GM12865 (cell line): ENCODE measurements around the gene H2BW2.
A peak's percentile ranks its signal among the peaks of the same experiment; 100 is the strongest.
"Not testable (repeated sequence)": the region's sequence is repeated elsewhere in the genome, so short reads cannot be mapped to it uniquely, and the experiment has no call there.

ENCODE experiments used
- DNase-seq: peaks from one replicate; pipeline ENCODE4 v3.0.0; 2010; ENCODE audit warnings: low read depth
- H3K4me3 ChIP-seq: 2 replicates; pipeline ENCODE4 v1.5.1; 2011; ENCODE audit warnings: mild to moderate bottlenecking, low read depth, low read length, control low read depth
- TF ChIP-seq, protein P1 (sequence below): IDR thresholded peaks from 2 replicates; pipeline ENCODE4 v1.5.1; 2011; ENCODE audit warnings: low read length, control low read depth, low read depth, inconsistent platforms; ENCODE audit not compliant: insufficient read depth; ENCODE audit errors: missing control alignments

H2BW2 gene

DNA sequence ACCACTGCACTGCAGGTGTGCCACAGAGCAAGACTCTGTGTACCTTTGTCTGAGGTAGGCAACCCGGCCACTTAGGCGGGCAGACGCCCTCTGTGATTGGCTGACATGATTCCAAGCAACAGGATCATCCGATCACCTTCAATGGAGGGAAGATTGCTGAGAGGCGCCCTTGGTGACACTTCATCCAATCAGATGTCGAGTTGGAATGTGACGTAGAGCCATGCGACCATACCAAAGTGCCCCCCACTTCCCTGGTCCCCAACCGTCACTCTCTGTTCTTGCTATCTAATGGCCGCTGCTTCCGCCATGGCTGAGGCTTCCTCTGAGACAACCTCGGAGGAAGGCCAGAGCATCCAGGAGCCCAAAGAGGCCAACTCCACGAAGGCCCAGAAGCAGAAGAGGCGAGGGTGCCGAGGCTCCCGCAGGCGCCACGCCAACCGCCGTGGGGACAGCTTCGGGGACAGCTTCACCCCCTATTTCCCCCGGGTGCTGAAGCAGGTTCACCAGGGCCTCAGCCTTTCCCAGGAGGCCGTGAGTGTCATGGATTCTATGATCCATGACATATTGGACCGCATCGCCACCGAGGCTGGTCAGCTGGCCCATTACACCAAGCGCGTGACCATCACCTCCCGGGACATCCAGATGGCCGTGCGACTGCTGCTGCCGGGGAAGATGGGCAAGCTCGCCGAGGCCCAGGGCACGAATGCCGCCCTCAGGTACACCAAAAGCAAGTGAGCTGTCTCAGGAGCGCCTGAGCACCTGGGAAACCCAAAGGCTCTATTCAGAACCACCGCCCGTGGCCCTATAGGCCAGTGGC is at the start of gene H2BW2:
TSS of gene H2BW2 (plus strand) at position 268 of the 817 bp plus-strand sequence. CDS start at position 307, 39 bp downstream.
- no peak within 1 kb of the TSS for H3K4me3 ChIP-seq
- TF ChIP-seq, protein P1, sequence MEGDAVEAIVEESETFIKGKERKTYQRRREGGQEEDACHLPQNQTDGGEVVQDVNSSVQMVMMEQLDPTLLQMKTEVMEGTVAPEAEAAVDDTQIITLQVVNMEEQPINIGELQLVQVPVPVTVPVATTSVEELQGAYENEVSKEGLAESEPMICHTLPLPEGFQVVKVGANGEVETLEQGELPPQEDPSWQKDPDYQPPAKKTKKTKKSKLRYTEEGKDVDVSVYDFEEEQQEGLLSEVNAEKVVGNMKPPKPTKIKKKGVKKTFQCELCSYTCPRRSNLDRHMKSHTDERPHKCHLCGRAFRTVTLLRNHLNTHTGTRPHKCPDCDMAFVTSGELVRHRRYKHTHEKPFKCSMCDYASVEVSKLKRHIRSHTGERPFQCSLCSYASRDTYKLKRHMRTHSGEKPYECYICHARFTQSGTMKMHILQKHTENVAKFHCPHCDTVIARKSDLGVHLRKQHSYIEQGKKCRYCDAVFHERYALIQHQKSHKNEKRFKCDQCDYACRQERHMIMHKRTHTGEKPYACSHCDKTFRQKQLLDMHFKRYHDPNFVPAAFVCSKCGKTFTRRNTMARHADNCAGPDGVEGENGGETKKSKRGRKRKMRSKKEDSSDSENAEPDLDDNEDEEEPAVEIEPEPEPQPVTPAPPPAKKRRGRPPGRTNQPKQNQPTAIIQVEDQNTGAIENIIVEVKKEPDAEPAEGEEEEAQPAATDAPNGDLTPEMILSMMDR: no peak
- no peak for DNase-seq

GRCh38 chrX:103999234-103999633 is 40.5 kb upstream of the H2BW2 start:
- TF ChIP-seq, protein P1: no peak
- H3K4me3 ChIP-seq: no peak overlapping the region
- DNase-seq: peak; percentile 29

- no peak for DNase-seq
- TF ChIP-seq, protein P1: no peak
- H3K4me3 ChIP-seq: no peak overlapping the region
These were observed 30.9 kb upstream of the H2BW2 start for GRCh38 chrX:104008831-104009230.

DNA sequence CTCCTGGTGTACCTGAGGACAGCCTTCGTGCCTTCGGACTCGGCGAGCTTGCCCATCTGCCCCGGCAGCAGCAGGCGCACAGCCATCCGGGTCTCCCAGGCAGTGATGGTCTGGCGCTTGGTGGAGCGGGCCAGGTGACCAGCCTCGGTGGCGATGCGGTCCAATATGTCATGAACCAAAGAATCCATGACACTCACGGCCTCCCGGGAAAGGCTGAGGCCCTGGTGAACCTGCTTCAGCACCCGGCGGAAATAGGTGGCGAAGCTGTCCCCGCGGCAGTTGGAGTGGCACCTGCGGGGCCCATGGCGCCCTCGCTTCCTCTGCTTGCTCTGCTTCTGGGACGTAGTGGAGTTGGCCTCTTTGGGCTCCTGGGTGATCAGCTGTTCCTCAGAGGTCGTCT is 26.6 kb upstream of the H2BW2 start:
- no peak for DNase-seq
- TF ChIP-seq, protein P1: no peak
- H3K4me3 ChIP-seq: no peak overlapping the region

GRCh38 chrX:104013606-104014005 is 26.1 kb upstream of the H2BW2 start, which contains the start of gene H2BW1:
Gene H2BW1, minus strand, starts transcription at chrX:104013708. Its CDS starts 132 bp downstream, at chrX:104013576.
- TF ChIP-seq, protein P1: no peak
- no peak within 1 kb of the TSS for H3K4me3 ChIP-seq
- no peak for DNase-seq

DNA sequence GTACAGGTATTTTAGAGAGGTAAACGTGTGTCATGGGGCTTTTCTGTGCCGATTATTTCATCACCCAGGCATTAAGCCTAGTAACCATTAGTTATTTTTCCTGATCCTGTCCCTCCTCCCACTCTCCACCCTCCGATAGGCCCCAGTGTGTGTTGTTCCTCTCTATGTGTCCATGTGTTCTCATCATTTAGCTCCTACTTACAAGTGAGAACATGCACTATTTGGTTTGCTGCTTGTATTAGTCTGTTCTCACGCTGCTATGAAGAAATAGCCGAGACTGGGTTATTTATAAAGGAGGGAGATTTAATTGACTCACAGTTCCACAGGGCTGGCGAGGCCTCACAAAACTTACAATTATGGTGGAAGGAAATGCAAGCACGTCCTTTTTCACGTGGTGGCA is 24.2 kb upstream of the H2BW2 start:
- not testable (repeated sequence) for DNase-seq, H3K4me3 ChIP-seq

DNA sequence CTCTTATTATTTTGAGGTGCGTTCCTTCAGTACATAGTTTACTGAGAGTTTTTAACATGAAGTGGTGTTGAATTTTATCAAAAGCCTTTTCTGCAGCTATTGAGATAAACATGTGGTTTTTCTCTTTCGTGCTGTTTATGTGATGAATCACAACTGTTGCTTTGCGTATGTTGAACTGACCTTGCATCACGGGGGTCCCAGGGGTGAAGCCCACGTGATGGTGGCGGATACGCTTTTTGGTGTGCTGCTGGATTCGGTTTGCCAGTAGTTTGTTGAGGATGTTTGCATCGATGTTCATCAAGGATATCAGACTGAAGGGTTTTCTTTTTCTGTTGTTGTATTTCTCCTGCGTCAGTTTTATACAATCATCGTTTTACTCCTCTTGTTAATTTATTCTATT is 21.6 kb upstream of the H2BW2 start:
- TF ChIP-seq, protein P1: no peak

More for the DNA sequence above, 21.6 kb upstream of the H2BW2 start:
- no peak for DNase-seq
- H3K4me3 ChIP-seq: no peak overlapping the region
